ENCODE data around the gene DNAH7. TPM values are rescaled to one million over a fixed set of nuclear protein-coding genes. Genes with fewer than 3 reads are reported as not detected.

Gene DNAH7
- total and polyA plus RNA-seq, 2 of the 8 experiments (the other 6 are each of a cell fraction or from before 2014, with no cell fraction given): 0.07 to 0.08 TPM

GRCh38 chr2:195967336-195967735, 101.3 kb downstream of the DNAH7 start:
- FAIRE-seq (no peak), DNase-seq (ENCODE audit: low read depth in 1 of 2, low spot score in 2 of 2) (no peak)
- no peak for TF ChIP-seq CHD2 (IDR thresholded peaks at IDR 0.05; ENCODE audit: low read length)
- no peak for TF ChIP-seq ASH2L (IDR thresholded peaks at IDR 0.05; ENCODE audit: low read length)
- no peak for TF ChIP-seq CHD1 (IDR thresholded peaks at IDR 0.05; ENCODE audit: low read depth, low read length)
- no peak for TF ChIP-seq MAX (IDR thresholded peaks at IDR 0.05)
- TF ChIP-seq HDAC6 (IDR thresholded peaks at IDR 0.05; ENCODE audit: low read depth, low read length): no peak
- TF ChIP-seq TAF1 (IDR thresholded peaks at IDR 0.05; ENCODE audit: low read depth, low read length): no peak
- no peak for TF ChIP-seq SIN3A (conservative IDR thresholded peaks at IDR 0.05 in 1 of 2, IDR thresholded peaks at IDR 0.05 in 1 of 2; ENCODE audit: low read depth in 1 of 2, low read length in 2 of 2)

More at GRCh38 chr2:195967336-195967735, 101.3 kb downstream of the DNAH7 start:
- no peaks in the 10 kb centered on the region for H3K4me1 ChIP-seq (replicated peaks in 1 of 4; ENCODE audit: control insufficient read depth in 3 of 4, insufficient read depth in 4 of 4, low read length in 3 of 4)
- H4K20me1 ChIP-seq (replicated peaks in 1 of 2; ENCODE audit: control insufficient read depth in 1 of 2, insufficient read depth in 2 of 2, low read length in 2 of 2): no peaks in the 10 kb centered on the region
- no peaks in the 10 kb centered on the region for H3K23me2 ChIP-seq (ENCODE audit: low read depth, low read length)
- H3K27ac ChIP-seq (ENCODE audit: low read depth, low read length): no peak overlapping the region
- H3K9ac ChIP-seq (replicated peaks in 1 of 4; ENCODE audit: extremely low read depth in 1 of 4, low read depth in 3 of 4, low read length in 3 of 4): no peak overlapping the region
- no peak overlapping the region for H2AK5ac ChIP-seq (ENCODE audit: low read depth, low read length)
- H3K36me3 ChIP-seq (ENCODE audit: control insufficient read depth in 2 of 4, insufficient read depth in 4 of 4, low read length in 3 of 4): no peaks in the 10 kb centered on the region
- no peaks in the 10 kb centered on the region for H3K79me2 ChIP-seq (ENCODE audit: control insufficient read depth in 1 of 2, insufficient read depth in 2 of 2, low read length in 2 of 2)
- WGBS, 2 experiments (ENCODE audit: extremely low coverage in 1 of 2, insufficient coverage in 1 of 2, insufficient read length in 1 of 2, insufficient replicate concordance in 2 of 2, low coverage in 1 of 2, low lambda C conversion rate in 2 of 2, missing lambda C conversion rate in 1 of 2): 84% methylated on average over 2 of the region's 2 CpGs; no CpG with 5 or more reads in 1 of the 2 experiments
- H3K56ac ChIP-seq (replicated peaks; ENCODE audit: insufficient read length, low read depth, low read length): no peak overlapping the region
- no peak overlapping the region for H3K18ac ChIP-seq (ENCODE audit: extremely low read depth, low read length)
- no peak overlapping the region for H4K8ac ChIP-seq (ENCODE audit: extremely low read depth, insufficient read depth, low read length)
- no peak overlapping the region for H3K4me2 ChIP-seq (ENCODE audit: insufficient read depth in 1 of 2, low read depth in 2 of 2, low read length in 2 of 2)
- H3K79me1 ChIP-seq (ENCODE audit: low read depth, low read length): no peaks in the 10 kb centered on the region
- no peak overlapping the region for H2BK120ac ChIP-seq (replicated peaks; ENCODE audit: low read depth, low read length)
- no peak overlapping the region for H2BK5ac ChIP-seq (ENCODE audit: low read depth, low read length)
- ChIA-PET POLR2A (ENCODE audit: partially characterized antibody) (no interaction called here), CTCF (ENCODE audit: partially characterized antibody) (no interaction called here)
- no peaks in the 10 kb centered on the region for H3K9me3 ChIP-seq (ENCODE audit: insufficient read depth in 2 of 2, low read depth in 1 of 2, low read length in 1 of 2)
- no peak overlapping the region for H2BK12ac ChIP-seq (ENCODE audit: low read depth, low read length)
- no peak overlapping the region for H3K4me3 ChIP-seq (ENCODE audit: extremely low read depth in 1 of 4, insufficient read depth in 2 of 4, low read depth in 3 of 4, low read length in 4 of 4)
- no peak overlapping the region for H2AFZ ChIP-seq (ENCODE audit: low read length)
- H3K27me3 ChIP-seq (replicated peaks in 1 of 4; ENCODE audit: control insufficient read depth in 3 of 4, extremely low read depth in 1 of 4, insufficient read depth in 3 of 4, low read length in 3 of 4): no peaks in the 10 kb centered on the region
- H2BK20ac ChIP-seq (ENCODE audit: low read length): no peak overlapping the region
- no peak overlapping the region for H3K14ac ChIP-seq (ENCODE audit: insufficient read length)
- H4K91ac ChIP-seq (replicated peaks; ENCODE audit: insufficient read length, low read length): no peak overlapping the region
- no peak overlapping the region for H4K5ac ChIP-seq (ENCODE audit: insufficient read length, low read depth, low read length)
- no peak overlapping the region for H2BK15ac ChIP-seq (ENCODE audit: low read length)
- no peak overlapping the region for H3K23ac ChIP-seq (ENCODE audit: insufficient read length)
- no peak overlapping the region for H3K4ac ChIP-seq (replicated peaks; ENCODE audit: insufficient read length, low read depth, low read length)
